Left lung (tissue), 10 donors: ENCODE results near the gene SCAANT1. TPM values are rescaled to one million over a fixed set of nuclear protein-coding genes. Genes with fewer than 3 reads are reported as not detected.

Experiments
- ATAC-seq: fragments of 200-7000 bp; cut with Tn5 transposase; one replicate; pipeline ENCODE4 v1.9.1; 2020; ENCODE audit warnings: moderate library complexity
- DNase-seq, 4 donors: peaks; one replicate each; pipeline ENCODE4 v3.0.0-alpha.2; 2013 to 2020
- H3K27ac ChIP-seq, 2 donors: fragments of 200-600 bp; sonication (generic) in 1 of 2; one replicate each; pipeline versions ENCODE4 v1.5.0 to v1.8.0; 2020 to 2021
- H3K27me3 ChIP-seq, 2 donors: fragments of 200-600 bp; sonication (generic) in 1 of 2; one replicate each; pipeline versions ENCODE4 v1.5.0 to v1.8.0; 2020 to 2021
- H3K36me3 ChIP-seq, 2 donors: fragments of 200-600 bp; sonication (generic) in 1 of 2; one replicate each; pipeline versions ENCODE4 v1.5.0 to v1.8.0; 2020 to 2021
- H3K4me1 ChIP-seq, 2 donors: fragments of 200-600 bp; one replicate each; pipeline ENCODE4 v1.8.0; 2021
- H3K4me3 ChIP-seq, 2 donors: fragments of 200-600 bp; sonication (generic) in 1 of 2; one replicate each; pipeline versions ENCODE4 v1.5.0 to v1.8.0; 2020 to 2021; ENCODE audit warnings: mild to moderate bottlenecking in 1 of 2
- H3K9me3 ChIP-seq, 2 donors: fragments of 200-600 bp; sonication (generic) in 1 of 2; one replicate each; pipeline versions ENCODE4 v1.5.0 to v1.8.0; 2020 to 2021
- CTCF ChIP-seq, 2 donors: fragments of 200-600 bp; sonication (generic) in 1 of 2; IDR thresholded peaks; one replicate each; pipeline versions ENCODE4 v1.5.0 to v1.8.0; 2021; ENCODE audit warnings: antibody characterized with exemption in 2 of 2
- intact Hi-C, 2 donors: fragments of 100-400 bp; cut with DNase I; formaldehyde crosslinking; loops; one replicate each; pipeline versions ENCODE4 v1.11.2 to v1.14.2; 2022
- polyA plus RNA-seq, 6 donors: library from polyadenylated mRNA; unstranded; fragments of 120-200 nt; gene quantifications; one replicate each; pipeline ENCODE4 v1.2.1, GENCODE V29; 2013; ENCODE audit not compliant: insufficient read length in 6 of 6
- total RNA-seq, 2 donors: library from RNA; stranded (reverse); fragmentation: NEBNext Ultra II Directional; extraction: Animal tissue kit (Norgen Biotek cat#: 25700); gene quantifications; one replicate each; pipeline ENCODE4 v1.2.1, GENCODE V29; 2021
- donor health status: DM: no; HTN: yes; CAD: no.
- donor health status: DM: no; HTN: no; CAD: no.

The SCAANT1 gene
- total and polyA plus RNA-seq, 8 donors: 1.1 to 2.7 (median 1.7) TPM; not detected in 3

GRCh38 chr3:63950698-63951097 lies 38.5 kb upstream of the SCAANT1 start:
- peaks cover 11 to 25% of the 10 kb centered on the region in 2 donors for H3K4me1 ChIP-seq
- H3K27ac ChIP-seq: no peak overlapping the region
- H3K27me3 ChIP-seq: no peaks in the 10 kb centered on the region
- no peak for TF ChIP-seq CTCF (IDR thresholded peaks at IDR 0.05)
- intact Hi-C loops: no loop called here
- DNase-seq: no peak
- no peaks in the 10 kb centered on the region for H3K9me3 ChIP-seq
- H3K4me3 ChIP-seq: no peak overlapping the region
- peaks cover 0 to 12% of the 10 kb centered on the region in 2 donors for H3K36me3 ChIP-seq
- ATAC-seq: no peak

GRCh38 chr3:63949005-63949404 lies 36.8 kb upstream of the SCAANT1 start:
- no peak for TF ChIP-seq CTCF (IDR thresholded peaks at IDR 0.05)
- DNase-seq (peak in 1 of 4 donors; percentile 63), ATAC-seq (no peak)
- Histone ChIP-seq H3K27me3 (no peaks in the 10 kb centered on the region), H3K4me1 (peaks cover 11 to 26% of the 10 kb centered on the region in 2 donors), H3K9me3 (no peaks in the 10 kb centered on the region), H3K27ac (no peak overlapping the region), H3K4me3 (no peak overlapping the region), H3K36me3 (peaks cover 0 to 8% of the 10 kb centered on the region in 2 donors)
- intact Hi-C loops: no loop called here

GRCh38 chr3:63947594-63947993 lies 35.4 kb upstream of the SCAANT1 start:
- Histone ChIP-seq H3K4me1 (peaks cover 11 to 32% of the 10 kb centered on the region in 2 donors), H3K4me3 (no peak overlapping the region), H3K36me3 (no peaks in the 10 kb centered on the region), H3K9me3 (no peaks in the 10 kb centered on the region), H3K27ac (no peak overlapping the region), H3K27me3 (no peaks in the 10 kb centered on the region)
- no peak for ATAC-seq
- no peak for DNase-seq
- no peak for TF ChIP-seq CTCF (IDR thresholded peaks at IDR 0.05)
- intact Hi-C loops: no loop called here

GRCh38 chr3:63946753-63947152 lies 34.6 kb upstream of the SCAANT1 start:
- intact Hi-C loops: no loop called here
- Histone ChIP-seq H3K27ac (no peak overlapping the region), H3K4me3 (no peak overlapping the region), H3K27me3 (no peaks in the 10 kb centered on the region), H3K9me3 (no peaks in the 10 kb centered on the region), H3K36me3 (no peaks in the 10 kb centered on the region), H3K4me1 (peaks cover 8 to 30% of the 10 kb centered on the region in 2 donors)
- ATAC-seq: no peak
- no peak for TF ChIP-seq CTCF (IDR thresholded peaks at IDR 0.05)
- DNase-seq: no peak

GRCh38 chr3:63945558-63946096 lies 33.4 kb upstream of the SCAANT1 start:
- no peak for TF ChIP-seq CTCF (IDR thresholded peaks at IDR 0.05)
- Histone ChIP-seq H3K27me3 (no peaks in the 10 kb centered on the region), H3K27ac (no peak overlapping the region), H3K4me3 (no peak overlapping the region), H3K36me3 (no peaks in the 10 kb centered on the region), H3K4me1 (peaks cover under 1 to 19% of the 10 kb centered on the region in 2 donors), H3K9me3 (no peaks in the 10 kb centered on the region)
- no peak for ATAC-seq
- intact Hi-C loops: no loop called here
- DNase-seq: no peak
